Hepatocyte (in vitro differentiated cells): ENCODE results near the gene DUOX1.

Experiments used
- CTCF ChIP-seq: fragments of 200-600 bp; sonication (generic); IDR thresholded peaks from 2 replicates; pipeline ENCODE4 v1.5.1; 2016; ENCODE audit warnings: antibody characterized with exemption, mild to moderate bottlenecking; ENCODE audit not compliant: poor library complexity
- EZH2 ChIP-seq: fragments of 200-600 bp; sonication (generic); IDR thresholded peaks from 2 replicates; pipeline ENCODE4 v1.6.1; 2016; ENCODE audit warnings: antibody characterized with exemption, mild to moderate bottlenecking, borderline replicate concordance

- no peak for TF ChIP-seq CTCF
- no peak for TF ChIP-seq EZH2
These were observed 54.8 kb downstream of the DUOX1 start for GRCh38 chr15:45184562-45185041.
